RKO (cell line): ENCODE measurements around the gene MRAS.
A peak's percentile ranks its signal among the peaks of the same experiment; 100 is the strongest.

ENCODE experiments used
- DNase-seq: peaks from one replicate; pipeline ENCODE4 v3.0.0-alpha.2; 2016; ENCODE audit warnings: low spot score

The MRAS gene

GRCh38 chr3:138347960-138348753 lies at the start of gene MRAS:
TSS of gene MRAS (plus strand) at chr3:138348579. CDS start at chr3:138372884, 24,305 bp downstream.
- peak; percentile 76 for DNase-seq

DNA sequence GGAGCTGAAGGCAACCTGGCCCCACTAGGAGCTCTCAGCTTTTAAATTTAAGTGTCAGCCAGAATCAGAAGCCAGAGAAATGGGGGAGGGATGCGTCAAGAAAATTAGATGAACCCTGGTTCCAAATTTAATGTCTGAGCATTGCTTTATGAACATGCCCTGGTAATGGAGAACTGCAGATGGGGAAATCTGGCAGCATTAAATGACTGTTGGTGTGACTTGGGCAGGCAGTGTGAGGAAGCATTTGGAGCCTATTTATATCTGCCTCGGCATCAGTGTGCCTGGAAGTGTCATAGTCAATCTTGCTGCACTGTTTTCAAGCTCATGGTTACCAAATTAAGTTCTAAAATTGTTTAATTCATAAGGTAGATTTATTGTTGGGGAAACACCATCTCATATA lies 47.7 kb upstream of the MRAS start:
- no peak for DNase-seq

DNA sequence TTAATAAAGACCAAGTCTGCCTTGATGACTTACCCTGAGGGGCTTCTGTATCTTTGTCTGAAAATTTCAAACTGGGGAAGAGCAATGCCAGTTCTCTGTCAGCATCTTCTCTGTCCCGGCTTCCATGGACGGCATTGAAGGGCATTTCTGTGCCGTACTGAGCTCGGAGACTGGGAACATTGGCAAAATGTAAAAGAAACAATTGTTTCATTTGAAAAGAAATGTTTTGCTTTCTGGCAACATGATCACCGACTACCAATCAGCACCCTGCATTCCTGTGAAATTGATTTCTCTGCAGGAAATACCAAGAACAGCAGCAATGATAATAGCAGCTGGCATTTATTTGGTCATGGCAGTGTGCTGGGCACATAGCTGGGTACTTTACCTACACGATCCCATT lies 44.9 kb upstream of the MRAS start:
- DNase-seq, result no peak

- DNase-seq, result no peak
These were observed 40.5 kb upstream of the MRAS start for GRCh38 chr3:138307899-138308298.

- no peak for DNase-seq
These were observed 39.6 kb upstream of the MRAS start for GRCh38 chr3:138308783-138309182.

GRCh38 chr3:138310494-138310893 lies 37.9 kb upstream of the MRAS start:
- DNase-seq, result no peak

GRCh38 chr3:138314751-138315150 lies 33.6 kb upstream of the MRAS start:
- DNase-seq, result no peak

GRCh38 chr3:138317687-138318086 lies 30.7 kb upstream of the MRAS start:
- DNase-seq, result no peak

- no peak for DNase-seq
These were observed 24.4 kb upstream of the MRAS start for GRCh38 chr3:138323971-138324370.

DNA sequence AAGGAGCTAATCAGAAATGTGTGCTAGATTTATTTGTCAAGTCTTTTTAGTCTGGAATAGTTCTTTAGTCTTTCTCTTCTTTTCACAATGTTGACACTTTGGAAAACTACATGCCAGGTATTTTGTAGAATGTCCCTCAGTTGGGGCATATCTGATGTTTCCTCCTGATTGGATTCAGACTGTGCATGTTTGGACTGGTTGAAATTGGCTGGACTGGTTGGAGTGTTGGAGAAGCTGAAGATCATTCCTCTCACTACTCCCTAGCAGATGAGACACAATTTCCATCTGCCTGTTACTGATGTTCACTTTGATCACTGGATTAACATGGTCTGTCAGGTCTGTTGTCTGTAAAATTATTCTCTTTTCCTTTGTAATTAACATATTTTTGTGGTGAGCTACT lies 22.4 kb upstream of the MRAS start:
- DNase-seq, result no peak

GRCh38 chr3:138326866-138327595 lies 21.3 kb upstream of the MRAS start:
- DNase-seq, result no peak

DNA sequence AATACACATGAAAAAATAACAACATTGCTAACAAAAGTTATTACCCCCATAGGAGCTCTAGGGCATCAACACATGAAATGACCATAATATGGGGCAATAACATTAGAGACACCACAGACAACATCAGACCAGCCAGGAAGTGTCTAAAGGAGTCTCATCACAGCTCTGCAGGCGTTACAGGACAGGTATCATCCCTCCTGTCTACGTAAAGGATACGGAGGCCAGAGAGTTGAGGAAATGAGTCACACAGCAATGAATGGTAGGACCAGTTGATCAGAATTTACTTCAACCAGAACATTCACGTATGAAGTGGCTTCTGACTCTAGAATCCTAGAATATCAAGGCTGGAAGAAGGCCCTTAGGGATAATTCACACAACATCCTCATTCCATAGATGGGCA lies 20.5 kb upstream of the MRAS start:
- DNase-seq, result no peak

DNA sequence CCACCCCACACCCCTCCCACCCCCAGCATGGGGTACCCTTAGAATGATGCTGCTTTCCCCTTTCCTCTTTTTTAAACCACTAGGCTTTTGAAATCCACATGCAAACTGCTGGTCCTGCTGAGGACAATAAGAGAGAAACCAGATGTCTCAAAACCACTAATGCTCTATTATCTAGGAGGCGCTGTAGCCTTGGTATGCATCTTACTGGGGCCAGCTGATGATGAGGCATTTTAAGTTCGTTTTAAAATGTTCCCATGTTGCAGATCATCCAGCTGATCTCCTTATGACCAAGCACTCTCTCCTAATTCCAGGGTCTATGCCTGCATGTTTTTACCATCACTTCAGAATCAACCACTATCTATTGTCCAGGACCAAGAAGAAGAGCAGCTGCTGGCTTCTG lies 20.0 kb upstream of the MRAS start:
- peak; percentile 19 for DNase-seq

GRCh38 chr3:138329127-138329983 lies 19.0 kb upstream of the MRAS start, which contains the start of gene NME9:
TSS of gene NME9 (minus strand) at chr3:138329851. CDS start at chr3:138329335, 516 bp downstream.
- DNase-seq, result peak; percentile 86

DNA sequence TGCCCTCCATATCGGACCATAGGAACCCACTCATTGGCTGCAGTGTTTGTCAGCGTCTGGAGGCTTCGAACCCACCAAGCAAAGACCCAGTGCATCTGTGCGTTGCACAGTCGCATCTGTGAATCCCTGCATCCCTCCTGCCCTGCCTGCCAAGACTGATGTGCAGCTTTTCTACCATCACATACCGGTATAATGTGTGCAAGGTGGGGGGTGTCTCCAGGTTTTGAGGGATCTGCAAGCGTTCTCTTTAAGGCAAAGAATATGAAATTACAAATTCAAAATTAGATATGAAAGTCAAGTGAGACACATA lies 18.4 kb upstream of the MRAS start:
- DNase-seq, result no peak

- peak; percentile 59 for DNase-seq
These were observed 17.1 kb upstream of the MRAS start for GRCh38 chr3:138331143-138331894.

- peak; percentile 64 for DNase-seq
These were observed 15.8 kb upstream of the MRAS start for GRCh38 chr3:138332472-138333073.

GRCh38 chr3:138334608-138335007 lies 13.8 kb upstream of the MRAS start:
- no peak for DNase-seq

GRCh38 chr3:138336454-138336999 lies 11.9 kb upstream of the MRAS start:
- no peak for DNase-seq

GRCh38 chr3:138338244-138338643 lies 10.1 kb upstream of the MRAS start:
- no peak for DNase-seq

DNA sequence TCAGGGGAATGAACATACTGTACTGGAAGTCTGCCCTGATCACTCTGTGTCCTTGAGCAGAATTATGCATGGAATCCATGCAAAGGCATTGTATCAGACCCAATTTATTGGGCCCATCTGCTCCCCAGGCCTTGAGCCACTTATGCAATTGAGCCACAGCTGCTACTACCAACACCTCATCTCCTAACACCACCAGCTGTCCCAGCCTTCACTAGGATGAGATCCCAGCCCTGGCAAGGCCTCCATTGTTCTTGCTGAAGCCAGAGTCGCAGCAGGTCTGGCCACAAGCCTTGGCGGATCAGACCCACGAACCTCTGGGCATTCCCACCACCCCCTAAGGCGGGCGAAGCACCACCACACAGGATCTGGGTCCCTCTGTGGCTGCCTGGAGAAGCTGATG lies 9.6 kb upstream of the MRAS start:
- no peak for DNase-seq
